ENCODE measurements around the gene PPP3CA.

Gene PPP3CA

DNA sequence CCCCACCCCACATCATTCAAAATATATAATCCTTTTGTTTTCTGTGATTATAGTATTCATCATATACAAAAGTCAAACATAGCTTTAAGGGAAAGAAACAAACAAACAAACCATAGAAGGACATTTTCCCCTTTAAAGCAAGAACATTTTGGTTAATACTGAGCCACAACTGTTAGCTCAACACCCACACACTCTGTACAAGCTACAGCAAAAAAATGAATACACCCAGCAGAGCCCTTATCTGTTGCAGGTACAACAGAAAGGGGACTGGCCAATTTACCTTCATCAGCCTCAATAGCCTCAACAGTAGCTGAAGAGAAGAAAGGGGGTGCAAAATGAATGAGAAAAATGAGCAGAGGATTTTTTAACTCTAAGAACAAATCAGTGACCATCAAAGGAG is 318.4 kb downstream of the PPP3CA start:
- no peak overlapping the region for H3K4me3 ChIP-seq (ENCODE audit: low read length)

DNA sequence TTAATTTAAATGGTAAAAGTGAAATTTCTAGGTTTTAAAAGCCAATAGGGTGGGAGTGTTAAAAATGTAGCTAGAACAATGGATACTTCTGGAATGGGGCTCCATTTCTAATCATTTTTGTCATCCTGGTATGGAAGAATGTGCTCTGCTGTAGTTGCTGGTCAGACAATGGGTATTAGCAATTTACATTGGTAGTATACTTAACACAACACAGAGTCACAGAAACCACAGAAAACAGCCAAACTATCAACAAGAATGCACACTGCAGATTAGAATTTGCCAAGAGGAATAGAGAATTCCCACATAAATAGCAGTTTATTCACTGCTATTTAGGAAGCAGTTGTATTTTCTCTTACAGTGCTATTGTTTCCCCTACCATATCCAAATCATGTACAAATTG is 319.6 kb downstream of the PPP3CA start:
- Histone ChIP-seq H3K27me3 (ENCODE audit: insufficient read depth, low read length) (no peaks in the 10 kb centered on the region), H3K27ac (ENCODE audit: low read length) (no peak overlapping the region), H3K9ac (ENCODE audit: low read depth, low read length) (no peak overlapping the region), H3K9me3 (ENCODE audit: insufficient read depth, low read depth, low read length) (no peaks in the 10 kb centered on the region), H3K4me3 (ENCODE audit: low read length) (no peak overlapping the region), H3K4me1 (ENCODE audit: insufficient read depth, low read length) (peaks cover 24% of the 10 kb centered on the region; the same call in 1 of the 2 replicates), H3K36me3 (ENCODE audit: insufficient read depth, low read depth, low read length) (no peaks in the 10 kb centered on the region)

More for the DNA sequence above, 318.4 kb downstream of the PPP3CA start:
- H3K27me3 ChIP-seq (ENCODE audit: insufficient read depth, low read length) = no peaks in the 10 kb centered on the region
- H3K9ac ChIP-seq (ENCODE audit: low read depth, low read length) = no peak overlapping the region
- H3K4me1 ChIP-seq (ENCODE audit: insufficient read depth, low read length) = peaks cover 31% of the 10 kb centered on the region; the same call in 1 of the 2 replicates
- no peak overlapping the region for H3K27ac ChIP-seq (ENCODE audit: low read length)
- H3K36me3 ChIP-seq (ENCODE audit: insufficient read depth, low read depth, low read length) = no peaks in the 10 kb centered on the region
- H3K9me3 ChIP-seq (ENCODE audit: insufficient read depth, low read depth, low read length) = no peaks in the 10 kb centered on the region

DNA sequence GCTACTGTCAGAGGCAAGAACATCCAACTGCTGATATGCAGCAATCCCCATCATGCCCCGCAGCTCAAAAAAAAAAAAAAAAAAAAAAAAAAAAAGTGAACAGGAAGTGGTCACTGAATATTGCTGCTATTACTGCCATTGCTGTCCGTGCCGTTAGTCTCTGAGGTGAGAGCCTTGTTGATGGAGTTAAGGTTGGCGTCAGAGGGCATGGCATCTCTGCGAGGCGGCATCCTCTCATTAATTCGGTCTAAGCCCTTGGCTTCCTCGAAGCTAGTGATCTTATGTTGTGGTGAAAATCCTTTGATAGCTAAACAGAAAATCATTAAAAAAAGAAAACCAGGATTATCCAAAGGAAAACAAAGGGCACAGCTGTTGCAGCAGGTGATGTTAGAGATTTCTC is 321.6 kb downstream of the PPP3CA start:
- H3K36me3 ChIP-seq (ENCODE audit: insufficient read depth, low read depth, low read length) = no peaks in the 10 kb centered on the region
- no peak overlapping the region for H3K4me3 ChIP-seq (ENCODE audit: low read length)
- no peaks in the 10 kb centered on the region for H3K27me3 ChIP-seq (ENCODE audit: insufficient read depth, low read length)
- peaks cover 35% of the 10 kb centered on the region for H3K4me1 ChIP-seq (ENCODE audit: insufficient read depth, low read length)
- H3K27ac ChIP-seq (ENCODE audit: low read length) = no peak overlapping the region
- no peak overlapping the region for H3K9ac ChIP-seq (ENCODE audit: low read depth, low read length)
- H3K9me3 ChIP-seq (ENCODE audit: insufficient read depth, low read depth, low read length) = no peaks in the 10 kb centered on the region

DNA sequence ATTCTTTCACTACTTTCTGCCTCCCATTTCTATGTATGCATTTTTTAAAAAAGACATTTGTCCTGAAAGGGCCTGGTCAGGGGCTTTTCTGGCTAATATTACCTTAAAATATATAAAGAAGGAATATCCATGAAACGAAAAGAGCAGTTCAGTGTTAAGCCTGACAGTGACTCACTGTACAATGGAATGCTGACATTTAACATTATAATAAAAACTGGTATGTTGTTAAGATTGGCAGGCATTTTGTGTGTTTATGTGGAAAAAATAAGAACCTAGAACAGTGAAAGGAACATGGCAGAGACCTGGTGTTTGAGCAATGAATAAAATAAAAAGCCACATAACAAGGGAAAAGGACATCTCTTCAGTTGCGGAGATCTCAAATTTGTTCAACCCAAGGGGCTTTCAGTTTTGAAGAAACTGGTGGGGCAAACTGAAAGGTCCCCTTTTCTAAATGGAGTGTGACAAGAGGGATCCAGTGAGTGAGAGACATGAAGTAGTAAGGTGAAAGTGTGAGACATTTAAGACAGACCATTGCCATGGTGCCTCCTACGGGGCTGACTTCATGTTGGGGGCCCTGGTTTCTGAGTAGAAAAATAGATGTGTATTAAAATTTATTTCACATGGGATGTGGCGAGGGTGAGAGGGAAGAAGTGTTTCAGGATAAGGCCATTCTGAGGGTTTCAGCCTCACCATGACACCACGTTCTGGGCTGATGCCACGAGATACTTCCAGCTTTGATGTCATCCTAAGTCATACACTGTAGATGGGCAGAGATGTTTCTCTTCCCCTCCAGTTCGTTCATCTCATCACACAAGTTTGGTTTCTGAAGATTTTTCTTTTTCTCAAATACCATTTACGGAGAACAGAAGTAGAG is 324.9 kb downstream of the PPP3CA start:
- Histone ChIP-seq H3K4me3 (ENCODE audit: low read length) (no peak overlapping the region), H3K9ac (ENCODE audit: low read depth, low read length) (no peak overlapping the region), H3K27ac (ENCODE audit: low read length) (no peak overlapping the region), H3K27me3 (ENCODE audit: insufficient read depth, low read length) (no peaks in the 10 kb centered on the region), H3K9me3 (ENCODE audit: insufficient read depth, low read depth, low read length) (no peaks in the 10 kb centered on the region), H3K4me1 (ENCODE audit: insufficient read depth, low read length) (peaks cover 30% of the 10 kb centered on the region), H3K36me3 (ENCODE audit: insufficient read depth, low read depth, low read length) (no peaks in the 10 kb centered on the region)

DNA sequence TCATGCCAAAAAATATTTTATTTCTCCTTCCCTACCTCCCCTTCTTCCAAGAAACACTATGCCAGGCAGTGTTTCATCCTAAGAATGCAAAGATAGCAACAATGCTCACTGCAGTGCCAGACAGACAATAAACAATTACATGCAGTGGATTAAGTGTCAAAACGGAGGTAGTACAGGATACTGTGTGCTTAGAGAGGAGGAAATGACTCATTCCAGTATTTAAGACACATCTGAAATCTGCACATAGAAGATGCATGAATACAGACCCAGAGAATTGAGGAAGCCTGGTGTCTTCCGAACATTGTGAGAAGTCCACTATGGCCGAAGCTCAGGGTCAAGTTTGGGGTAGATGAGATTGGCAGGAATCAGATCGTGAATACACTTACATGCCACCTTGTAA is 326.4 kb downstream of the PPP3CA start:
- Histone ChIP-seq H3K27ac (ENCODE audit: low read length) (no peak overlapping the region), H3K9me3 (ENCODE audit: insufficient read depth, low read depth, low read length) (no peaks in the 10 kb centered on the region), H3K4me1 (ENCODE audit: insufficient read depth, low read length) (peaks cover 30% of the 10 kb centered on the region), H3K9ac (ENCODE audit: low read depth, low read length) (no peak overlapping the region), H3K36me3 (ENCODE audit: insufficient read depth, low read depth, low read length) (no peaks in the 10 kb centered on the region), H3K27me3 (ENCODE audit: insufficient read depth, low read length) (no peaks in the 10 kb centered on the region), H3K4me3 (ENCODE audit: low read length) (no peak overlapping the region)

DNA sequence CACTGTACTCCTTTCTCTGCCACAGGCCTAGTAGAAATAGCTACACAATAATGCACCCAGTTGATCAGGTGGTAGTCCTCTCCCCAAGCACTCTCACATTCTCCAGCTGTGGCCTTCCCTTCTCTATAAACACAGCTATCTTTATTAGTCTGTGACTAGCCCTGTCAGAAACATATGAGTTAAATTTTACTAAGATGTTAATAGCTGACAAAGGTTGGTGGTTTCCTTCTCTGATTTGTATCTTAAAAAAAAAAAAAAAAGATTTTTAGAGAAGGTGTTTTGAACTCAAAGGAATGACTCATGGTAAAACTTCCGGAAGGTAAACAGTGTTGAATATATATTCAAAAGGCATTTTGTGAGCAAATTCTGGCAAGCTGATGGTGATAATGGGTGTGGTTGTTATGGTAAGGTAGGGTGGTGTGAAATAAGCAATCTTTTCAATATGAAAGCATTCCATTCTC is 327.4 kb downstream of the PPP3CA start:
- Histone ChIP-seq H3K27ac (ENCODE audit: low read length) (no peak overlapping the region), H3K4me3 (ENCODE audit: low read length) (no peak overlapping the region), H3K4me1 (ENCODE audit: insufficient read depth, low read length) (peaks cover 30% of the 10 kb centered on the region), H3K27me3 (ENCODE audit: insufficient read depth, low read length) (no peaks in the 10 kb centered on the region), H3K9ac (ENCODE audit: low read depth, low read length) (no peak overlapping the region), H3K9me3 (ENCODE audit: insufficient read depth, low read depth, low read length) (no peaks in the 10 kb centered on the region), H3K36me3 (ENCODE audit: insufficient read depth, low read depth, low read length) (no peaks in the 10 kb centered on the region)

DNA sequence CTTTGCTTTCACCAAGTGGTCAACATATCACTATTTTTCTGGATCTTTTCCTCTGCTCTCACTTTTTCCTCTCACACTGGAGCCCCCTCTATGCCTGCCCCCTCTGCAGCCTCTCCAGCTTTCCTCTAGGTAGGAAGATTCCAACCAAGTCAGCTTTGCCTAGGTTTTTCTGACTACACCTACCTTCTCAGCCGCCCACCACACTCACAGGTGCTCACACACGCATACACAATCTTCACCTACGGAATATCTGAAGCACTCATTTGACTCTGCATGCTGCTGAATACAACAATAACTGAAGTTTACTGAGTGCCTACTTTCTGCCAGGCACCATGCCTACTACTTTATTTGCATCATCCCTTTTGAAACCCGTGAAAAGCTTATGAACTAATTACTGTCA is 328.0 kb downstream of the PPP3CA start:
- no peak overlapping the region for H3K9ac ChIP-seq (ENCODE audit: low read depth, low read length)

DNA sequence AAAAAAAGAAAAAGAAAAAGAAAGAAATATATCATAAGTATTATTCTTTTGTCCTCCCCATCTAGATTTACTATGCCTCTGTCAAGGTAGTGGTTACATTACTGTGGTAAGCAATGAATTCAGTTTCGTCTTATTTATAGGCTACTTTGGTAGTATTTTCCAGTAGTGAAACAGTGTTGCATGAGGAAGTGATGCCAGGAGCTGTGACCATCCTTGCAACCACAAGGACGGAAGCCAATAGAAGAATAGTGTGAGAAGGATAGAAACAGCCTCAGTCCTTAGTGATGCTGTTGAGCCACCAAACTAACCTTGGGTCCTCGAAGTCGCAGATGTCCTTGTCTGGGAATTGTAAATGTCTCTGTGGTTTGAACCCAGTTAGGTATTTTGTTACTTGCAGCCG is 328.5 kb downstream of the PPP3CA start:
- H3K9ac ChIP-seq (ENCODE audit: low read depth, low read length) = no peak overlapping the region
- H3K4me3 ChIP-seq (ENCODE audit: low read length) = no peak overlapping the region
- no peaks in the 10 kb centered on the region for H3K9me3 ChIP-seq (ENCODE audit: insufficient read depth, low read depth, low read length)
- H3K4me1 ChIP-seq (ENCODE audit: insufficient read depth, low read length) = peaks cover 30% of the 10 kb centered on the region
- H3K27me3 ChIP-seq (ENCODE audit: insufficient read depth, low read length) = no peaks in the 10 kb centered on the region
- H3K27ac ChIP-seq (ENCODE audit: low read length) = no peak overlapping the region
- H3K36me3 ChIP-seq (ENCODE audit: insufficient read depth, low read depth, low read length) = no peaks in the 10 kb centered on the region

More for the DNA sequence above, 328.0 kb downstream of the PPP3CA start:
- Histone ChIP-seq H3K4me3 (ENCODE audit: low read length) (no peak overlapping the region), H3K9me3 (ENCODE audit: insufficient read depth, low read depth, low read length) (no peaks in the 10 kb centered on the region), H3K27me3 (ENCODE audit: insufficient read depth, low read length) (no peaks in the 10 kb centered on the region), H3K27ac (ENCODE audit: low read length) (no peak overlapping the region), H3K4me1 (ENCODE audit: insufficient read depth, low read length) (peaks cover 30% of the 10 kb centered on the region), H3K36me3 (ENCODE audit: insufficient read depth, low read depth, low read length) (no peaks in the 10 kb centered on the region)

DNA sequence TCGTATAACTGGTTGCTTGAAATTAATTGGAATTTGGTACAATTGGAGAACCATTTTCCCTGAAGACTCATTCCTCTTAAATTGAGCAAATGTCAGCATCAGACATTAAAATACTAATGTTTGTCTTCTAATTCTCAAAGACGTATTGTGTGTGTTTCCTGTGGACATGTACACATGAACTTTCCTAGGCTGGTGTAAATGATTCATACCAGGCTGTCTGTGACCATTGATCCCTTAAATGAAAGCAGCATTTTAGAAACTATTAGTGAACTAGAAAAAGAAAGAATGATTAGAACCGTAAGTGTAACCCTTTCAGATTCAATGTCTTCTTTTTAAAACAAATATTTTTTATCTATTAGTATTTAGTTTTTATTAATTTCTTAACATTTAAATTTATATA is 332.9 kb downstream of the PPP3CA start:
- Histone ChIP-seq H3K4me3 (ENCODE audit: low read length) (no peak overlapping the region), H3K9ac (ENCODE audit: low read depth, low read length) (no peak overlapping the region), H3K36me3 (ENCODE audit: insufficient read depth, low read depth, low read length) (no peaks in the 10 kb centered on the region), H3K4me1 (ENCODE audit: insufficient read depth, low read length) (peaks cover 2% of the 10 kb centered on the region), H3K27ac (ENCODE audit: low read length) (no peak overlapping the region), H3K9me3 (ENCODE audit: insufficient read depth, low read depth, low read length) (no peaks in the 10 kb centered on the region), H3K27me3 (ENCODE audit: insufficient read depth, low read length) (no peaks in the 10 kb centered on the region)

DNA sequence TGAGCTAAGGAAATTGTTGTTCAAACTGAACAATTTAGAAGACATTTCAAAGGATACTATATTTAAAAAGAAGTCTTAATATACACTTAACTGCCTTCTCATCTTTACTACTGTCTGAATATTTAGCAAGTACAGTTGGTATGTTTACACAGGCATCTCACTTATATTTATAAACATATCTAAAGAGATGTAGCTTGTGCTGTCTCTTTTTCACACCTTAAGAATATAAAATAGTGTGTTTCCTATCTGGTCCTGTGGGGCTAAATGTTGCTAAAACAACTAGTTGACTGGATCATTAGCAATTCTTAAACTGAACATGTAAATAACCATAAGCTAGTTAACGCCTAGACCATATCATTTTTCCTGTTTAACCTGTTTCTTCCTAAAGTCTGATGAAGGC is 336.3 kb downstream of the PPP3CA start:
- H3K27ac ChIP-seq (ENCODE audit: low read length) = no peak overlapping the region

DNA sequence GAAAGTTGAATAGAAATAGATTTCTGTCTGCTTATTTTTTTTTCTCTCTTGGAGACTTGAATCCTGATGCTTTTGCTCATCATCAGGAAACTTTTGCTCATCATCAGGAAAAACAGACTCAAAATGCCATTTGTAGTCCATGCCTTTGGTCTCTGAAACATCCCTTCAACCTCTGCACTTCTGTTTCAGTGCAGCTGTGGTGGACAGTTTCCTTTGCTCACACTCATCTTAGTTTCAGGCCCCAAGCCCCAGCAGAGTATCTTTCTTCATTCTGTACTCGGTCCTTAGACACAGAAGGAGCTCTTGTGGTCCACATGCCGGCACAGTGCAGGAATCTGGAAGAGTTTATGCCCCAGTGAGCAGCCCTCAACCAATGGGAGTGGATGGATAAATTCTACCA is 337.9 kb downstream of the PPP3CA start:
- Histone ChIP-seq H3K4me3 (ENCODE audit: low read length) (no peak overlapping the region), H3K27ac (ENCODE audit: low read length) (no peak overlapping the region), H3K9ac (ENCODE audit: low read depth, low read length) (no peak overlapping the region), H3K36me3 (ENCODE audit: insufficient read depth, low read depth, low read length) (no peaks in the 10 kb centered on the region), H3K27me3 (ENCODE audit: insufficient read depth, low read length) (no peaks in the 10 kb centered on the region), H3K4me1 (ENCODE audit: insufficient read depth, low read length) (no peaks in the 10 kb centered on the region), H3K9me3 (ENCODE audit: insufficient read depth, low read depth, low read length) (no peaks in the 10 kb centered on the region)

More for the DNA sequence above, 336.3 kb downstream of the PPP3CA start:
- Histone ChIP-seq H3K36me3 (ENCODE audit: insufficient read depth, low read depth, low read length) (no peaks in the 10 kb centered on the region), H3K27me3 (ENCODE audit: insufficient read depth, low read length) (no peaks in the 10 kb centered on the region), H3K9me3 (ENCODE audit: insufficient read depth, low read depth, low read length) (no peaks in the 10 kb centered on the region), H3K4me1 (ENCODE audit: insufficient read depth, low read length) (no peaks in the 10 kb centered on the region), H3K4me3 (ENCODE audit: low read length) (no peak overlapping the region), H3K9ac (ENCODE audit: low read depth, low read length) (no peak overlapping the region)

DNA sequence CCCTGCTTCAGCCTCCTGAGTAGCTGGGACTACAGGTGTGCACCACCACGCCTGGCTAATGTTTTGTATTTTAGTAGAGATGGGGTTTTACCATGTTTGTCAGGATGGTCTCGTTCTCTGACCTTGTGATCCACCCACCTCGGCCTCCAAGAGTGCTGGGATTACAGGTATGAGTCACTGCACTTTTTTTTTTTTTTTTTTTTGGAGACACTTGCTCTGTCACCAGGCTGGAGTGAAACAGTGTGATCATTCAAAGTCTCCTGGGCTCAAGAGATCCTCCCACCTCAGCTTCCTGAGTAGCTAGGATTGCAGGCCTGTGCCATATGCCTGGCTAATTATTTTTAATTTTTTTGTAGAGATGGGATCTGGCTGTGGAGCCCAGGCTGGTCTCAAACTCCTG is 338.8 kb downstream of the PPP3CA start:
- no peak overlapping the region for H3K27ac ChIP-seq (ENCODE audit: low read length)

More for the DNA sequence above, 338.8 kb downstream of the PPP3CA start:
- Histone ChIP-seq H3K4me3 (ENCODE audit: low read length) (no peak overlapping the region), H3K36me3 (ENCODE audit: insufficient read depth, low read depth, low read length) (no peaks in the 10 kb centered on the region), H3K27me3 (ENCODE audit: insufficient read depth, low read length) (no peaks in the 10 kb centered on the region), H3K4me1 (ENCODE audit: insufficient read depth, low read length) (no peaks in the 10 kb centered on the region), H3K9me3 (ENCODE audit: insufficient read depth, low read depth, low read length) (no peaks in the 10 kb centered on the region), H3K9ac (ENCODE audit: low read depth, low read length) (no peak overlapping the region)
